ENCODE results near the gene SLC39A10.

GRCh38 chr2:195769975-195770374, 112.9 kb downstream of the SLC39A10 start:
- no peak for TF ChIP-seq CTCF (IDR thresholded peaks at IDR 0.05)
- no peak for TF ChIP-seq ZFX (IDR thresholded peaks at IDR 0.05; ENCODE audit: borderline replicate concordance)
